Common myeloid progenitor, CD34-positive (primary cell): ENCODE results near the gene PSME3IP1.

Source experiments
- CTCF ChIA-PET: fragments of 350-600 bp; sonication (Branson Sonifier 250); formaldehyde crosslinking; loops from one replicate; lab custom pipeline; 2021; ENCODE audit warnings: antibody characterized with exemption; lab: Charles Lee
- POLR2A ChIA-PET: fragments of 350-600 bp; sonication (Branson Sonifier 250); formaldehyde crosslinking; loops from one replicate; lab custom pipeline; 2021; ENCODE audit warnings: antibody characterized with exemption; lab: Charles Lee
- DNase-seq, 3 donors: peaks; one replicate each; pipeline versions ENCODE4 v3.0.0 to v3.0.0-alpha.2; 2013
- H3K27ac ChIP-seq, 2 experiments: 1 replicate in 1 of 2; 2 replicates in 1 of 2; pipeline ENCODE4 v1.7.0; 2013; ENCODE audit warnings: inconsistent platforms in 2 of 2, low read length in 2 of 2, mild to moderate bottlenecking in 2 of 2, low read depth in 1 of 2, moderate library complexity in 1 of 2; ENCODE audit not compliant: severe bottlenecking in 2 of 2, insufficient read depth in 1 of 2, poor library complexity in 1 of 2
- H3K27me3 ChIP-seq, 5 experiments: replicated peaks in 2 of 5; 1 replicate in 3 of 5; 2 replicates in 2 of 5; pipeline versions ENCODE4 v1.6.1 to v1.7.0; 2013; ENCODE audit warnings: low read length in 4 of 5, mild to moderate bottlenecking in 2 of 5, moderate library complexity in 2 of 5, inconsistent platforms in 1 of 5; ENCODE audit not compliant: insufficient read depth in 5 of 5, control insufficient read depth in 4 of 5
- H3K36me3 ChIP-seq, 4 experiments: 1 replicate in 2 of 4; 2 replicates in 2 of 4; pipeline versions ENCODE4 v1.6.1 to v1.7.0; 2013; ENCODE audit warnings: low read length in 3 of 4, control low read depth in 1 of 4, mild to moderate bottlenecking in 1 of 4; ENCODE audit not compliant: control insufficient read depth in 4 of 4, insufficient read depth in 4 of 4
- H3K4me1 ChIP-seq, 4 experiments: 1 replicate in 3 of 4; 2 replicates in 1 of 4; pipeline versions ENCODE4 v1.6.1 to v1.7.1; 2013; ENCODE audit warnings: low read length in 3 of 4, mild to moderate bottlenecking in 3 of 4, control low read depth in 1 of 4, inconsistent platforms in 1 of 4, moderate library complexity in 1 of 4; ENCODE audit not compliant: control insufficient read depth in 4 of 4, insufficient read depth in 4 of 4; ENCODE audit errors: control extremely low read depth in 1 of 4
- H3K4me3 ChIP-seq, 7 experiments: 1 replicate in 4 of 7; 2 replicates in 3 of 7; pipeline versions ENCODE4 v1.5.1 to v1.7.0; 2013; ENCODE audit warnings: mild to moderate bottlenecking in 7 of 7, low read length in 6 of 7, moderate library complexity in 6 of 7, inconsistent platforms in 2 of 7, low read depth in 2 of 7, control low read depth in 1 of 7; ENCODE audit not compliant: insufficient read depth in 4 of 7, control insufficient read depth in 1 of 7; ENCODE audit errors: extremely low read depth in 1 of 7
- H3K9me3 ChIP-seq, 5 experiments: 1 replicate in 4 of 5; 2 replicates in 1 of 5; pipeline versions ENCODE4 v1.6.1 to v1.7.1; 2013; ENCODE audit warnings: low read length in 4 of 5, mild to moderate bottlenecking in 2 of 5, inconsistent platforms in 1 of 5, low read depth in 1 of 5, moderate library complexity in 1 of 5; ENCODE audit not compliant: control insufficient read depth in 4 of 5, insufficient read depth in 2 of 5; ENCODE audit errors: control extremely low read depth in 1 of 5
- WGBS: methylation state at CpG from one replicate; pipeline ENCODE4 v1.1.5; 2013; ENCODE audit not compliant: insufficient coverage; 5-methylcytosine and 5-hydroxymethylcytosine counted together

The PSME3IP1 gene

GRCh38 chr16:57229079-57229478 lies 43.2 kb upstream of the PSME3IP1 start:
- H3K27me3 ChIP-seq = no peaks in the 10 kb centered on the region
- H3K4me1 ChIP-seq = no peaks in the 10 kb centered on the region
- no CpG with 5 or more reads among the region's 1 CpG for WGBS
- no peak overlapping the region for H3K27ac ChIP-seq
- H3K36me3 ChIP-seq = peaks cover 28 to 79% (median 57%) of the 10 kb centered on the region in 4 experiments
- ChIA-PET CTCF (no interaction called here), POLR2A (no interaction called here)
- no peaks in the 10 kb centered on the region for H3K9me3 ChIP-seq
- no peak overlapping the region for H3K4me3 ChIP-seq
- DNase-seq = no peak

- Histone ChIP-seq H3K4me3 (no peak overlapping the region), H3K36me3 (peaks cover 23 to 79% (median 52%) of the 10 kb centered on the region in 4 experiments), H3K27ac (peak overlapping the region in 1 of 2 experiments; percentile 0), H3K27me3 (no peaks in the 10 kb centered on the region), H3K9me3 (no peaks in the 10 kb centered on the region), H3K4me1 (no peaks in the 10 kb centered on the region)
- no peak for DNase-seq
- 89% methylated on average over 1 of the region's 4 CpGs for WGBS
- ChIA-PET CTCF (interaction anchor here (0.8 to 2.0 kb wide), 2 partner anchors 9 to 14 kb away, joined by 3 to 6 read pairs; no protein-coding TSS in a partner anchor), POLR2A (no interaction called here)
Observed at GRCh38 chr16:57226701-57227621, 41.1 kb upstream of the PSME3IP1 start.

GRCh38 chr16:57225978-57226377 lies 40.1 kb upstream of the PSME3IP1 start:
- no peak overlapping the region for H3K27ac ChIP-seq
- H3K4me3 ChIP-seq = no peak overlapping the region
- WGBS = 100% methylated on average over 3 of the region's 7 CpGs
- no peak for DNase-seq
- no peaks in the 10 kb centered on the region for H3K4me1 ChIP-seq
- no peaks in the 10 kb centered on the region for H3K9me3 ChIP-seq
- H3K36me3 ChIP-seq = peaks cover 25 to 78% (median 52%) of the 10 kb centered on the region in 4 experiments
- no peaks in the 10 kb centered on the region for H3K27me3 ChIP-seq
- ChIA-PET CTCF (interaction anchor here (2.0 kb wide), 1 partner anchor 10 kb away, joined by 6 read pairs; no protein-coding TSS in a partner anchor), POLR2A (no interaction called here)

GRCh38 chr16:57224651-57225335 lies 39.0 kb upstream of the PSME3IP1 start:
- ChIA-PET CTCF (no interaction called here), POLR2A (no interaction called here)
- 97% methylated on average over 3 of the region's 6 CpGs for WGBS
- Histone ChIP-seq H3K27me3 (no peaks in the 10 kb centered on the region), H3K9me3 (no peaks in the 10 kb centered on the region), H3K27ac (no peak overlapping the region), H3K4me1 (no peaks in the 10 kb centered on the region), H3K36me3 (peaks cover 21 to 77% (median 48%) of the 10 kb centered on the region in 4 experiments), H3K4me3 (no peak overlapping the region)
- DNase-seq = no peak

GRCh38 chr16:57223057-57223456 lies 37.2 kb upstream of the PSME3IP1 start:
- Histone ChIP-seq H3K27me3 (no peaks in the 10 kb centered on the region), H3K27ac (no peak overlapping the region), H3K4me1 (no peaks in the 10 kb centered on the region), H3K9me3 (peaks cover 0 to 4% (median 0%) of the 10 kb centered on the region in 5 experiments), H3K4me3 (no peak overlapping the region), H3K36me3 (peaks cover 20 to 87% (median 48%) of the 10 kb centered on the region in 4 experiments)
- CTCF ChIA-PET = no interaction called here
- POLR2A ChIA-PET = no interaction called here
- no CpG with 5 or more reads among the region's 1 CpG for WGBS
- DNase-seq = no peak

GRCh38 chr16:57216968-57217367 lies 31.1 kb upstream of the PSME3IP1 start:
- POLR2A ChIA-PET = no interaction called here
- no CpG with 5 or more reads among the region's 2 CpGs for WGBS

More at GRCh38 chr16:57216968-57217367, 31.1 kb upstream of the PSME3IP1 start:
- Histone ChIP-seq H3K4me1 (no peaks in the 10 kb centered on the region), H3K27me3 (no peaks in the 10 kb centered on the region), H3K9me3 (peaks cover 4 to 33% (median 20%) of the 10 kb centered on the region in 5 experiments), H3K36me3 (peaks cover 43 to 89% (median 70%) of the 10 kb centered on the region in 4 experiments), H3K4me3 (peak overlapping the region in 1 of 7 experiments; percentile 15), H3K27ac (no peak overlapping the region)
- DNase-seq = no peak
- CTCF ChIA-PET = no interaction called here
